ENCODE data around the gene VCAN.

The VCAN gene

DNA sequence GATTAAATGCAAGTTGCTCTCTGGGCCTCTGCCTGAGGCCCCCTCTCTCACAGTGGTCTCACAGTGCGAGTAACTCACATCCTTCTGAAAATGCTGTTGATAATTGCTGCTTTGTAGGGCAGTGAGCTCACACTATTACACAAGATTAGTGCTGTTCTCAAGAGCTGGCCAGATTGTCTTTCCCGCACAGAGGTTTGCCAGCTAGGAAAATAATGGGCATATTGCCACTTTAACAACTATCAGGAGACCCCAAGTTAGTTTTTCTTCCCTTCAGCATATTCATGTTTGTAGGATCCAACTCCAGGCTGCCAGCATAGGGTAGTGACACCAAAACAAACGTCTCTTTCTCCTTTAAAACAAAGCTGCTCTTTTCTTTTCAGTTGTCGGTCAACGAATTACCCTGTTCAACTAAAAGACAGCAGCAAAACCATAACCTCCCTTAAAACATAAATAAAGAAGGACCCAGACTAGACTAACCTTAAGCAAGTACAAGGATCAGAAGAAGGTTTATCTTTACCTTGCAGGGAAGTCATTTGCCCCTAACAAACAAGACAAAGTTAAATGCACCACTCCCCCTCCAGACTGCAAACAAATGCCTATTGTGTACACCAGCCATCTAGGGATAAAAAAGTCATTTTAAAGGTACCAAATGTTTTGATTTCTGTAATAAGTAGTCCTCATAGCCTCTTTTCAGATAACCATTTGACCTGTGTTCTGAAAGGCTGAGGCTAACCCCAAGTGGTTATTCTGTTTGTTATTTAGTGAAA is 91.4 kb downstream of the VCAN start:
- DNase-seq = peak in 29 of 58 donors; percentile 2 to 72 (median 23)

DNA sequence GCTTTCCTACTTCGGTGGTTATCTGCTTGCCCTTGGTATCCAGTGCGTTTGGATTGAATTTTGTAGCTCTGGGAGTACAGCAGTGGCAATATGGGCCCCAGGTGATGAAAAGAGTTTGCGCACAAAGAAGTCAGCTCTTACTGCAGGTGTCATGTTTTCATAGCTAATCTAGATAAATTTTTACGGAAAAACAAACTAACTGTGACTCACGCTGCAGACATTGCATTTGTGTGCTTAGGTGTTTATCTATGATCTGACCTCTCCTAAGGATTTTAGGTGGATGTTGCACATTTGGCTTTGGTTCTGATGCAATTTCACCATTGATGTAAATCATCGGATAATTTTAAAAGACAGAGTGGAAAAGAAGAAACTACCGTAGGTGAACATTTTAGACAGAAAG is 92.1 kb downstream of the VCAN start:
- DNase-seq = no peak

DNA sequence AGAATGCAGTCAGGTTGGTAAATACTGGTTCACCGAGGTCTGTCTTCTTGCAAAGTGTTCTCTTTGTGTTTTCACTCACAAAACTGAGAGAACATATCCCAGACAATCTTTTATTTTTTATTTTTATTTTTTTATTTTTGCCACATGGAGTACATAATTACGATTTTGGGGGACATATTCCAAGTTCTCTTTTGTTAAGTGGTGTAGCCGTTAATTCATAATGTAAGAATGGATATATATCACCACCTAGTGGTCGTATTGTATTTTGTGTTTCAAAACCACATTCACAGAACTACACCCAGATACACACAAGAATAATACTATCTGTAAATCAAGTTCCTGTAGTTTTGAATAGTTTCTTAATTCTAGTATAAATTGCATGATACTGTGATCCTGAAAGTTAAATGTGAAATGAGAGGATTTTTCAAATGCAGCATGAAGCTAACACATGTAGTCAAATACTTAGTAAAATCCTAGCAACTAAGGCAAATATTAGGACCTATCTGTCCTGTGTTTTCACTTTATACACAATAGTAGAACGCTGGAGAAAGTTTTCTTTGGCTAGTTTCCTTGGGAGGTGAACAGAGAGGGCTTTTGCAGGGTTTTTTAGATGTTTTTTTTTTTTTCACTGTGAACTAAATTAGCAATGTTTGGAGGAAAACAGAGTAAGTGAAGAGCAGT is 92.7 kb downstream of the VCAN start:
- DNase-seq = peak in 2 of 58 donors; percentile 17 to 39

DNA sequence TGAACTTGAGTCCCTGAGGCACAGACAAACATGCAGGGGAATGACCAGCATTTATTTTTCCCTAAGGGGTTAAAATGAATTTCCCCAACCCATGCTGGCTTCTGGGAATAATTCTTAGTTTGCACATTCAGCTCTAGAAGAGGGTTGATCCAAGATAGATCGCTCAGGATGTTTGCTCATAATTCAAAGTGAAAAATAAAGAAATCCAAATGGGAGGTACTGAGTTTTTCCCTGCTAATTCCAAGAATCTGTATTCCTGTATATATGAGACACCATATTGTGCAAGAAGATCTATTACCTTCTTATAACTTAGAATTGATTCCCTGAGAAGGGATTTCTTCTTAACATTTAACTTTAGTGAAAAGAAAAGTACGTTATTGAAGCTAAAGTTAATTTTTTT is 96.2 kb downstream of the VCAN start:
- no peak for DNase-seq

DNA sequence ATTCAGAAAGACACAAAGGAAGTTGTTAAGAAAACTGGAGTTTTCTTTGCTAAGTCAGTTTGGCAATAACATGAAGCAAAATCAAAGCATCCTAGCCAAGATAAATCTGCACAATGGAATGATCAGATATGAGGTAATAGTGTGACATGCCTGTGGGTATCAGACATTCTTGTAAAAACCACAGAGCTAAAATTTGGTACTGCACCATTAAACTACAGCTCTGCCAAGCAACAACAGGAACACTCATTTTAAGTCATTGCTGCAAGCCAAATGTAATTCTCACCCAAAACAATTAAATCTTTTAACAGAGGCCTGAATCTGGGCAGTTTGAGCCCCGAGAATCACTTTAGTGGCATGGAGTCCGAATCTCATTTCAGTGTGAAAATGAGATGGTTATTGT is 96.6 kb downstream of the VCAN start:
- peak in 1 of 58 donors; percentile 3 for DNase-seq

DNA sequence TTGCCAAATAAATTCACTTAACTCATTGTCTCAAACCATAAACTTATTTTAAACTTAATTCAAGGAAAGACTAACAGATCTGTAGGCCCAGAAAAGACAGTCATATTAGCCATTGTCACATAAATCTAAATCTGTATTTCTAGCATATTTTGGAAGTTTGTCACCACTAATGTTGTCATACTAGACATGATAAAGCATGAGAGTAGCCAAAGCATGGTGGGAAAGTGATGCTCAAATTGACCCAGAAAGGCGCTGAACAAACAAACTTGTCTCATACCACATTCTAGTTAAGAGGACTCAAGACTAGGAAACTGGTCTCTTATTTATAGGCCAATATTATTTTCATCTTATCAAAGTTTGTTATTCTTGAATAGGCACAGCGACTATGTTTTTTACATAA is 99.4 kb downstream of the VCAN start:
- no peak for DNase-seq

DNA sequence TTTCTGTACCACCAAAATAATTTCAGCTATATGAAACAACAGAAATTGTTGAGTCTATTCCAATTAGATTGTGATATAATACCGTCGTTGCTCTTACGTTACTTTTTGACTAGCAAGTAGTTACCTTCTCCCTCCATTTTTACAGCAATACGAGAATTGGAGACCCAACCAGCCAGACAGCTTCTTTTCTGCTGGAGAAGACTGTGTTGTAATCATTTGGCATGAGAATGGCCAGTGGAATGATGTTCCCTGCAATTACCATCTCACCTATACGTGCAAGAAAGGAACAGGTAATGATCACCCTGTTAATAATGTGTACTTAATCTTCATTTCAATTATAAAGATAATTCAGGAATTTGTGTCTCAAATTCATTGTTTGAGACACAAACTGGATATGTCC is 100.7 kb downstream of the VCAN start:
- no peak for DNase-seq

DNA sequence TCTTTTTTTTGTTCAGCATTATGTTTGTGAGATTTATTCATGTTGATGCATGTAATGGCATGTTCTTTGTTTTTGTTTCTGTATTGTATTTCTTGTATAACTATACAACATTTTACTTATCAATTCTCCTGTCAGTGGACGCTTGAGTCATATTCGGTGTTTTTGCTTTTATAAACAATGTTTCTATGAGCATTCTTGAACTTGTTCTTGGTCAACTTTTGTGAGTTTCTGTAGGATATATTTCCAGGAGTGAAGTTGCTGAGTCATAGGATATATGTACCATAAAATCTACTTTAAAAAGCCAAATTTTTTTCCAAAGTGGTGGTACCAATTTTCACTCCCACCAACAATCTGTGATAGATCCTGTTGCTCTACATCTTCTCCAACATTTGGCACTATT is 104.8 kb downstream of the VCAN start:
- DNase-seq = no peak

DNA sequence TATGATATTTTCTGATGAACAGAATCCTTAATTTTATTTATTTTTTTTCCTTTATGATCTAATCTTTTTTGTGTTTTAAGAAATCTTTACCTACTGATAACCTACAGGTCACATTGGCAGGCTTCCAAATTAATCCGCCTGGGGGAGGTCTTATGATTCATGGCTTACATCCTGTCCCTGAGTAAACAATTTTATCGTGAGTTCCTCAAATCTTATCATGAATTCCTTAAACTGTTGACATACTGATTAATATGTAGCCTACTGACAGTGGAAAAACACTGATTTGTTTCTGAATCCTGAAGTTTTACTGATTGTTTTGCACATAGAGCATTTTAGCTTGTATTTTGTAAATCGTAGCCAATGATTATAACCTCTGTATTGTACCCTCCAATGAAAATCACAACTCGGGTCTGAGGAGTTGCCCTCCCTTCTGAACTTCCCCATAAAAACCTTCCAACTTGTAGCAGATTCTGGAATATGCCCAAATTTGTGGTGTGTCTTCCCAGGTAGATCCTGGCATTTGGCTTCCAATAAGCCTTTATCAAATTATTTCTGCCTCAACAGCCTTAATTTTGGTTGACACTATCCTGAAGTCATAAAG is 105.6 kb downstream of the VCAN start:
- DNase-seq = no peak

DNA sequence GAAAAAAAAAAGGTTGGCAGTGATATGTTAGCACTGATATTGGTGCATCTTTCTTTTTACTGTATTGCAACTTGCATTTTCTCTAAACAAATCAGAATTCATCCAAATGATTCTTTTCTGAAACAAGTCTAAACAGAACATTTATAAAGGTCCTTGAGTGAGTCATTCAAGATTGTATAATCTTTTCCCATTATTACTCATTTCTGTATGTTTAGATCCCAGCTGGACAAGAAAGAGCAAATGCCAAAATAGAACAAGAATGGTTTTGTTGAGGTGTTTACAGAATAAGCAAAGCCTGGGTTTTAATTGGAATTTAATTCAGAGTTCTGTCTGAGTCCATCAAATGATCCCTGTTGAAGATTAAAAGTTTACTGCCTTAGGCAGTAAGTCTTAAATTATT is 112.3 kb downstream of the VCAN start:
- DNase-seq = no peak

DNA sequence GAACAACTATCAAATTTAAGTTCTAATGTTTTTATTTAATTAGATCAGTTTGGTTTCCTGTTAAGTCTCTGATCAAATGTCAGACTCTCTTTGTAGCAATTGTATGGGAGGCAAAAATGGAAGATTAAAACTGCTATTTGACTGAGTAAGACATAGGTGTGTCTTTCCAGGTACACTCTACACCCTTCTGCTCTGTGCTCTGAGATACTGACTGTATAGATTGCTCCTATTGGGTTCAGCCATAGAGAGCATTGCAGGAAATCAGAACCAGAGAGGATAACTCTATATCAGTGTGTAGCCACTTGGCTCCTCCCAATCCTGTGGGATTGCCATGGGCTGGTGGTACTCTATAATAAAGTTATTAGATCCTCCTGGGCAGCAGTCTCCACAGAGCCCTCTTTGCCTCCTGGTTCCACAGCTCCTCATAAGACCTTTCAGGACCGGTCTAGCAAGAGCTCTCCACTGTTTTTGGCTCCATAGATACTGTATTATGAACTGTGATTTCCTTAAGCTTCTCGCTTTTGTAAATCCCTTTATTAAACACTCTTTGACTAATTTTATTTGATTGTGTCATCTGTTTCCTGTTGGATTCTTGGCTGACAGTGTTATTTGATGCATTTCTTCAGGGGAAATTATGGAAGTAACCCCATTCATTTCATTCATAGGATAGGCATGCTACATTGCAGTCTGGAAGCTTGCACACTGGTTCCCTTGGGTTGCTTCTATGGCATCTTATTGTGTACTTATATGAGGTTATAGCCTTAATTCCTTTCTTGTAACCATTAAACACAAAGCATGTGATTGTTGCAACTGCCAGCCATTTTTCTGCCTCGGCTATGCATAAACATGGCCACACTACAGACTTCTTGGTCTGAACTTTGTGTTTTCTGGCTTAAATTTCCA is 115.6 kb downstream of the VCAN start:
- no peak for DNase-seq

DNA sequence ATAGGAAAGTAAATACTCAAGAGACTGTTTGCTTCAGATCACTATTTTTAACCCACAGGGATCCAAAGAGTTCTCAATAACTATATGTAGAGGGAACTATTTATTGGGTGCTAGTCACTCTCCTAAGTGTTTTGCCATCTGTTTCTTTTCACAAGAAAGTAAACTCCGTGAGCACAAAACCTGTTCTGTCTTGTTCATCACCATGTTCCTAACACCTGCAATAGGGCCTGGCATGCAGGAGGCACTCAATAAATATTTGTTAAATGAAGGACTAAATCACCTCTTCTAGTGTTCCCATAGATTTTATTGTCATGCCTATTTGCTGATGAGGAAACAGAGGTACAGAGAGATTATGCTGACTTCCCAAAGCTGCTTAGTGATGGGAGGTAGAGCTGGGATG is 118.2 kb downstream of the VCAN start:
- DNase-seq = no peak

DNA sequence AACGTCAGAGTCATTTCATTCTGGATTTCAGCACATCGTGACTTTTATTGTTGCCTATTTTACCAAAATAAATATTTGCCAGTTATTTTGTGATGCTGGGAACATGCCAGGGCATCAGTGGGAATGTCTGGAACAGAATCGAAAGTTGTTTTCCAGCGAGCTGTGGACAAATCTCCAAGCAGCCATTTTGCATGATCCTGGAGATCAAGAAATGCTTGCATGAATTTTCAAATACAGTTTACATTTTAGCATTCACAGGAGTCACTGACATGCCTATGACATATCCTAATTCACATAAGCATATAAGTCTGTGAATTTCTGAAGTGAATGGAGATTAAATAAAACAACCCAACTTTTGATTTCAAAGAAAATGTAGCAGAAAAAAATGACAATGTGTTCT is 119.4 kb downstream of the VCAN start:
- DNase-seq = no peak

DNA sequence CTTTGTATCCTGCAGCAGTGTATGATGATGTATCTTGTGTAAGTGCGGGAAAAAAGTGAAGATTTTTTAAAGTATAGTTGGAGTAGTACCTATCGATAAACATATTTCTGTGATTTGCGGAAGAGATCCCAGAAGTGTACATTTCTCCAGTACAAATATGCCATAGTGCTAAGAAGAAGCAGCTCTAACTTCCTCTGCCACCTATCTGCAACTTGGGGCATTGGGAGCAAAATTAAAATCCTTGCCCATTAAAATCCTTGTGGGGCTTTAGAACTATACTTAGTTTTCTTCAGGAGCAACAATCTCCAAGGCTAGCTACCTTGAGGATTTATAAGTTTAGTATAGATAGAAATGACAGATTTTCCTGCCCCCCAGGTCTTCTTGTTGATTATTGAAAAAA is 123.7 kb downstream of the VCAN start:
- no peak for DNase-seq

DNA sequence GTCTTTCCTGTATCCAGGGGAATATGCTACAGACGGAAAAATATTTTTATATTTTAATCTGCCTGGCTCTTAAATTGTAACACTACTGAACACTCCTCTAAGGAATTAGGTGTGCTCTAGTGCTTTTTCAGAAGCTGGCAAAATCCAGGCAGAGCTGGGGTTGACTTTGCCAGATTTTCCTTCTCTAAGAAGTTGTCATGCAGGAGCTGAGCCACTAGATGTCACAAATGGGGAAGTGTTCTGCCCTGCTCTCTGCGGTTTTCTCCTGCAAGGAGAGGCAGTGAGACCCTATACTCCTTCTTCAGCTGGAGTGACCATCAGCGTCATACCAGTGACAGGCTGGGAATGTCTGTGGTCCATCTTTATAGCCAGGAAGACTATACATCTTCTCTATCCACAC is 136.6 kb downstream of the VCAN start:
- peak in 45 of 58 donors; percentile 1 to 61 (median 19) for DNase-seq

DNA sequence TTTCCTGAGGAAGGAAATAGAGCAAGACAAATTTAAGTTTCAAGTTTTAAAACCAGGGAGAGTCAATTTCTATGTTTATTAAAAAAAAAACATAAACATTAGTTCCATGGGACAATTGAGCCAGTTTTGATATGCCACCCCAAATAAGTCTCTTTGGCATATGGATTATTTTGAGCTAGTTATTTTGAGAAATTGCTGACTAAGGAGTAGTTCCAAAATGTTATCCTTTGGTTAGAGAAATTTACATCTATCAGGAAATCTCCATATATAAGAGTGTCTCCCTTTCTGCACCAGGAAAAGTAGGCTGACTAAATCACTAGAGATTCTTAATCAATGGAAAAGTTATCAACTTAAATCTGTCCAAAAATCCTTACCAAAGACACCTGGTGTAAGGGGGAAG is 143.3 kb downstream of the VCAN start:
- no peak for DNase-seq

DNA sequence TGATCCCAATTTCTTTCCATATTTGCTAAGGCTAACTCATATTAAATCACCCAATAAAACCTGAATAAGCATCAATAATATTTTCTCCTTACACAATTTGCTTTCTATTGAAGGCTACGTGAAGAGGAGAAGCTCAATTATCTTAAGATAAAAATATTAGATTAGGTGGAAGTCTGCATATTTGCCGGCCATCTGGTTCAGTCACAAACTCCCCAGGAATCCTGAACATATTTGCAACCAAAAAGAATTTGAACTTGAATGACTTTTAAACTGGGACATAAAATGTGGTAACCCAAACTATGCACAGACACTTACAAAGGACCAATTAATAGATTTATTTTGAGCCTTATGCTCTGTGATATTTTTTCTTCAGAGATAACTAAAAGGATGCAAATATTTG is 156.8 kb downstream of the VCAN start:
- DNase-seq = no peak
